ENCODE results near the gene SIX1.

- TF ChIP-seq CTCF (IDR thresholded peaks at IDR 0.05): no peak
- no peak for TF ChIP-seq POLR2A (IDR thresholded peaks at IDR 0.05)
These were observed 6.8 kb upstream of the SIX1 start for GRCh38 chr14:60655898-60656685.
